Neuronal stem cell (in vitro differentiated cells): ENCODE results near the gene LEPR.

Source experiments
- DNase-seq: peaks from one replicate; pipeline ENCODE4 v3.0.0-alpha.2; 2013; ENCODE audit warnings: low spot score
- H2AFZ ChIP-seq: one replicate; pipeline ENCODE4 v1.6.1; 2013; ENCODE audit warnings: mild to moderate bottlenecking, low read length, inconsistent platforms
- H2AK5ac ChIP-seq: 2 replicates; pipeline ENCODE4 v1.6.1; 2013; ENCODE audit warnings: low read depth, mild to moderate bottlenecking, inconsistent platforms, low read length, moderate library complexity, mixed read lengths
- H2BK120ac ChIP-seq: 2 replicates; pipeline ENCODE4 v1.6.1; 2013; ENCODE audit warnings: low read depth, mild to moderate bottlenecking, inconsistent platforms, low read length, moderate library complexity, mixed read lengths
- H2BK12ac ChIP-seq: one replicate; pipeline ENCODE4 v1.6.1; 2013; ENCODE audit warnings: low read length, inconsistent platforms
- H2BK15ac ChIP-seq: 2 replicates; pipeline ENCODE4 v1.6.1; 2013; ENCODE audit warnings: mild to moderate bottlenecking, low read length, inconsistent platforms, mixed read lengths
- H2BK5ac ChIP-seq: one replicate; pipeline ENCODE4 v1.6.1; 2013; ENCODE audit warnings: inconsistent platforms, mild to moderate bottlenecking, low read length, moderate library complexity
- H3K14ac ChIP-seq: one replicate; pipeline ENCODE4 v1.6.1; 2013; ENCODE audit warnings: low read length, inconsistent platforms
- H3K18ac ChIP-seq: 2 replicates; pipeline ENCODE4 v1.6.1; 2013; ENCODE audit warnings: low read length, inconsistent platforms
- H3K23ac ChIP-seq: 2 replicates; pipeline ENCODE4 v1.6.1; 2013; ENCODE audit warnings: low read depth, mild to moderate bottlenecking, mixed read lengths, low read length, inconsistent platforms; ENCODE audit not compliant: poor library complexity
- H3K27ac ChIP-seq: replicated peaks from 3 replicates; pipeline ENCODE4 v1.5.1; 2013; ENCODE audit warnings: low read length, inconsistent platforms
- H3K27me3 ChIP-seq, 3 experiments: 2 replicates each; pipeline ENCODE4 v1.6.1; 2013; ENCODE audit warnings: low read length in 3 of 3, mild to moderate bottlenecking in 2 of 3, inconsistent platforms in 1 of 3, low read depth in 1 of 3, mixed read lengths in 1 of 3, moderate library complexity in 1 of 3; ENCODE audit not compliant: control insufficient read depth in 3 of 3, insufficient read depth in 3 of 3
- H3K36me3 ChIP-seq, 2 donors: replicated peaks in 1 of 2; 2 replicates each; pipeline ENCODE4 v1.6.1; 2013; ENCODE audit warnings: low read length in 2 of 2; ENCODE audit not compliant: control insufficient read depth in 2 of 2, insufficient read depth in 2 of 2
- H3K4ac ChIP-seq: 2 replicates; pipeline ENCODE4 v1.6.1; 2013; ENCODE audit warnings: inconsistent platforms, mild to moderate bottlenecking, low read length, moderate library complexity
- H3K4me1 ChIP-seq, 2 donors: 1 replicate in 1 of 2; 2 replicates in 1 of 2; pipeline ENCODE4 v1.6.1; 2013; ENCODE audit warnings: low read length in 2 of 2, low read depth in 1 of 2; ENCODE audit not compliant: control insufficient read depth in 2 of 2, insufficient read depth in 1 of 2
- H3K4me2 ChIP-seq: one replicate; pipeline ENCODE4 v1.6.1; 2013; ENCODE audit warnings: mild to moderate bottlenecking, low read length, inconsistent platforms; ENCODE audit not compliant: insufficient read depth, poor library complexity, severe bottlenecking
- H3K4me3 ChIP-seq, 2 donors: 2 replicates each; pipeline ENCODE4 v1.5.1; 2013; ENCODE audit warnings: low read length in 2 of 2, mild to moderate bottlenecking in 2 of 2, inconsistent platforms in 1 of 2, moderate library complexity in 1 of 2
- H3K79me1 ChIP-seq: one replicate; pipeline ENCODE4 v1.6.1; 2013; ENCODE audit warnings: low read depth, mild to moderate bottlenecking, inconsistent platforms, low read length, moderate library complexity
- H3K9ac ChIP-seq: one replicate; pipeline ENCODE4 v1.6.1; 2013; ENCODE audit warnings: mild to moderate bottlenecking, low read depth, low read length, inconsistent platforms; ENCODE audit not compliant: poor library complexity
- H3K9me3 ChIP-seq, 2 donors: replicated peaks in 1 of 2; 2 replicates each; pipeline versions ENCODE3 to v1.6.1; 2013; ENCODE audit warnings: low read length in 2 of 2, mild to moderate bottlenecking in 2 of 2, inconsistent platforms in 1 of 2, low read depth in 1 of 2, mixed read lengths in 1 of 2, moderate library complexity in 1 of 2; ENCODE audit not compliant: control insufficient read depth in 2 of 2, insufficient read depth in 1 of 2
- H4K8ac ChIP-seq: one replicate; pipeline ENCODE4 v1.6.1; 2013; ENCODE audit warnings: low read depth, mild to moderate bottlenecking, inconsistent platforms, low read length, moderate library complexity
- H4K91ac ChIP-seq: one replicate; pipeline ENCODE4 v1.6.1; 2013; ENCODE audit warnings: low read length, low read depth, mild to moderate bottlenecking, inconsistent platforms; ENCODE audit not compliant: poor library complexity
- WGBS, 2 donors: extraction: QIAGEN DNeasy Blood & Tissue Kit; methylation state at CpG; one replicate each; pipeline ENCODE4 v1.1.7; 2013; ENCODE audit warnings: missing lambda C conversion rate in 2 of 2, mixed read lengths in 1 of 2; ENCODE audit not compliant: insufficient read length in 2 of 2, insufficient replicate concordance in 1 of 2; ENCODE audit errors: extremely low coverage in 2 of 2; 5-methylcytosine and 5-hydroxymethylcytosine counted together

Gene LEPR

GRCh38 chr1:65387821-65388220 is 32.6 kb upstream of the LEPR start:
- no peak overlapping the region for H2AK5ac ChIP-seq
- no CpG with 5 or more reads among the region's 2 CpGs for WGBS, 2 donors
- H4K91ac ChIP-seq = no peak overlapping the region
- no peak overlapping the region for H3K4me3 ChIP-seq
- H3K27ac ChIP-seq = no peak overlapping the region
- H2BK5ac ChIP-seq = no peak overlapping the region
- H3K9ac ChIP-seq = no peak overlapping the region
- no peaks in the 10 kb centered on the region for H3K4me1 ChIP-seq
- H3K9me3 ChIP-seq = peaks cover 0 to 2% of the 10 kb centered on the region in 2 donors
- no peak overlapping the region for H2BK12ac ChIP-seq
- H2AFZ ChIP-seq = no peak overlapping the region
- H3K4ac ChIP-seq = no peak overlapping the region
- no peak overlapping the region for H2BK120ac ChIP-seq
- H3K14ac ChIP-seq = no peak overlapping the region
- H2BK15ac ChIP-seq = no peak overlapping the region
- H3K18ac ChIP-seq = no peak overlapping the region
- H3K23ac ChIP-seq = no peak overlapping the region
- H3K79me1 ChIP-seq = no peaks in the 10 kb centered on the region
- H4K8ac ChIP-seq = no peak overlapping the region
- no peak overlapping the region for H3K4me2 ChIP-seq
- DNase-seq = no peak
- no peaks in the 10 kb centered on the region for H3K27me3 ChIP-seq
- H3K36me3 ChIP-seq = peaks cover 0 to 9% of the 10 kb centered on the region in 2 donors

- H3K4me2 ChIP-seq = no peak overlapping the region
- no peak overlapping the region for H2AK5ac ChIP-seq
- H3K9ac ChIP-seq = no peak overlapping the region
- H3K27me3 ChIP-seq = no peaks in the 10 kb centered on the region
- H2BK12ac ChIP-seq = no peak overlapping the region
- H3K18ac ChIP-seq = no peak overlapping the region
- no peaks in the 10 kb centered on the region for H3K79me1 ChIP-seq
- H2AFZ ChIP-seq = no peak overlapping the region
- H3K36me3 ChIP-seq = peaks cover 0 to 8% of the 10 kb centered on the region in 2 donors
- no peak overlapping the region for H3K4me3 ChIP-seq
- H3K23ac ChIP-seq = no peak overlapping the region
- H4K8ac ChIP-seq = no peak overlapping the region
- DNase-seq = no peak
- H2BK5ac ChIP-seq = no peak overlapping the region
- WGBS, 2 donors = no CpG with 5 or more reads among the region's 3 CpGs
- H3K4ac ChIP-seq = no peak overlapping the region
- H4K91ac ChIP-seq = no peak overlapping the region
- H3K27ac ChIP-seq = no peak overlapping the region
- no peaks in the 10 kb centered on the region for H3K4me1 ChIP-seq
- H3K14ac ChIP-seq = no peak overlapping the region
- H2BK15ac ChIP-seq = no peak overlapping the region
- no peak overlapping the region for H2BK120ac ChIP-seq
- H3K9me3 ChIP-seq = peaks cover 0 to under 1% of the 10 kb centered on the region in 2 donors
These were observed 31.4 kb upstream of the LEPR start for GRCh38 chr1:65388908-65389695.

GRCh38 chr1:65392497-65392896 is 28.0 kb upstream of the LEPR start:
- Histone ChIP-seq H3K23ac (no peak overlapping the region), H2AFZ (no peak overlapping the region), H2BK120ac (no peak overlapping the region), H2BK12ac (no peak overlapping the region), H3K14ac (no peak overlapping the region), H3K27me3 (no peaks in the 10 kb centered on the region), H3K4ac (no peak overlapping the region), H3K9ac (no peak overlapping the region), H3K4me2 (no peak overlapping the region), H3K18ac (no peak overlapping the region), H2AK5ac (no peak overlapping the region), H3K9me3 (no peaks in the 10 kb centered on the region), H3K4me3 (no peak overlapping the region), H2BK5ac (no peak overlapping the region), H4K8ac (no peak overlapping the region), H3K79me1 (no peaks in the 10 kb centered on the region), H3K4me1 (no peaks in the 10 kb centered on the region), H4K91ac (no peak overlapping the region), H3K27ac (no peak overlapping the region), H2BK15ac (no peak overlapping the region), H3K36me3 (peaks cover 0 to 7% of the 10 kb centered on the region in 2 donors)
- WGBS, 2 donors = no CpG with 5 or more reads among the region's 7 CpGs
- no peak for DNase-seq

GRCh38 chr1:65393347-65393746 is 27.1 kb upstream of the LEPR start:
- no peak overlapping the region for H2BK5ac ChIP-seq
- H3K4me1 ChIP-seq = no peaks in the 10 kb centered on the region
- peaks cover 0 to 6% of the 10 kb centered on the region in 2 donors for H3K36me3 ChIP-seq
- H3K27ac ChIP-seq = no peak overlapping the region
- no peak overlapping the region for H3K14ac ChIP-seq
- H2BK120ac ChIP-seq = no peak overlapping the region
- no peaks in the 10 kb centered on the region for H3K27me3 ChIP-seq
- no peak overlapping the region for H2BK15ac ChIP-seq
- no peak overlapping the region for H4K91ac ChIP-seq
- H3K23ac ChIP-seq = no peak overlapping the region
- H3K9ac ChIP-seq = no peak overlapping the region
- H4K8ac ChIP-seq = no peak overlapping the region
- WGBS, 2 donors = no CpG with 5 or more reads among the region's 2 CpGs
- no peaks in the 10 kb centered on the region for H3K79me1 ChIP-seq
- H3K9me3 ChIP-seq = no peaks in the 10 kb centered on the region
- H3K4me3 ChIP-seq = no peak overlapping the region
- H2AK5ac ChIP-seq = no peak overlapping the region
- H3K18ac ChIP-seq = no peak overlapping the region
- no peak overlapping the region for H3K4me2 ChIP-seq
- no peak overlapping the region for H3K4ac ChIP-seq
- no peak for DNase-seq
- H2BK12ac ChIP-seq = no peak overlapping the region
- no peak overlapping the region for H2AFZ ChIP-seq
